K562 (cell line): ENCODE measurements around the gene NECTIN1.

Experiments used
- ZBTB33 ChIP-seq: sonication (generic); formaldehyde crosslinking; IDR thresholded peaks from 2 replicates; pipeline ENCODE4 v1.8.1; 2023; ENCODE audit warnings: mild to moderate bottlenecking, missing genetic modification reagents
- ZNF277 ChIP-seq: fragments of 250-450 bp; sonication (Bioruptor Pico); IDR thresholded peaks from 2 replicates; pipeline ENCODE4 v1.8.0; 2022; ENCODE audit warnings: inconsistent platforms, mild to moderate bottlenecking, moderate library complexity, borderline replicate concordance

DNA sequence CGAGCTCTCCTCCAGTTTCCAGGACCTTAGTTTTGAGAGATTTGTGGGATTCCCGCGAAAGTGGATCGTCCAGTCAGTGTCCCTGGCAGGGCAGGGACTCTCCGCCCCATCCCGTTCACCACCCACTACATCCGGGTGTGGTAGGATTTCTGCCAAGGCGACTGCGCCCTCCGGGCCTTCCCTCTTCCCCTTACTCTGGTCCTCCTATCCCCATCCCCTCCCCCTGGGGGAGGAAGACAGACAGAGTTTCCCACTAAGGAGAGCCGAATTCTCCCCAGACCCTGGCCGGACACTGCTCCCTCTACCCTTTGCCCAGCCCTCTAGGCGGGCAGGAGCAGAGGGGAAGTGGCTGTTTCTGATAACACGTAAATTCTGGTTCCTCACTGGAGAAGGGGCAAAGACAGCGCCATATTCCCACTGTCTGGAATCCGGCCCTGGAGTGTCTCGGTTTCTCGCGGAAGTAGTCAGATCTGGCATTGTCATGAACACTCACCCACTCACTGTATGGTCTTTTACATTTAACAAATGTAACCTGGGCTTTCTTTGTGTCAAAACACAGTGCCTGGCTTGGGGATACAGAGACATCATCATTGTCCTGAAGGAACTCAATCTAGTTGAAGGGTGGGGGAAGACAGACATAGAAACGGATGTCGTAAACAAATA lies 1.1 kb upstream of the NECTIN1 start:
- TF ChIP-seq ZBTB33 (CRISPR knock-in tag) (no peak), ZNF277 (CRISPR knock-in tag) (no peak)
